Retina (tissue), 1 donor: ENCODE results near the gene THRAP3.

Source experiments
- DNase-seq: peaks from one replicate; pipeline ENCODE4 v3.0.0-alpha.2; 2016

Gene THRAP3

GRCh38 chr1:36253161-36253862 is 29.1 kb downstream of the THRAP3 start:
- no peak for DNase-seq

- DNase-seq: no peak
Observed at GRCh38 chr1:36256558-36257374, 32.5 kb downstream of the THRAP3 start.

- no peak for DNase-seq
Observed at GRCh38 chr1:36257375-36257767, 33.1 kb downstream of the THRAP3 start.

GRCh38 chr1:36258960-36259344 is 34.7 kb downstream of the THRAP3 start:
- no peak for DNase-seq

GRCh38 chr1:36268981-36269380 is 44.7 kb downstream of the THRAP3 start:
- DNase-seq: no peak

- no peak for DNase-seq
Observed at GRCh38 chr1:36269408-36269838, 45.2 kb downstream of the THRAP3 start.

GRCh38 chr1:36273024-36273423 is 48.8 kb downstream of the THRAP3 start:
- no peak for DNase-seq

- DNase-seq: no peak
Observed at GRCh38 chr1:36274201-36274600, 50.0 kb downstream of the THRAP3 start.

- DNase-seq: no peak
Observed at GRCh38 chr1:36276688-36277087, 52.4 kb downstream of the THRAP3 start.

GRCh38 chr1:36279110-36279788 is 55.0 kb downstream of the THRAP3 start:
- no peak for DNase-seq

- DNase-seq: no peak
Observed at GRCh38 chr1:36279789-36280296, 55.6 kb downstream of the THRAP3 start.

GRCh38 chr1:36284061-36284460 is 59.8 kb downstream of the THRAP3 start:
- no peak for DNase-seq

- no peak for DNase-seq
Observed at GRCh38 chr1:36284517-36284916, 60.3 kb downstream of the THRAP3 start.

GRCh38 chr1:36285443-36286101 is 61.3 kb downstream of the THRAP3 start:
- peak; percentile 54 for DNase-seq

GRCh38 chr1:36286802-36287201 is 62.6 kb downstream of the THRAP3 start:
- no peak for DNase-seq

GRCh38 chr1:36287595-36287994 is 63.4 kb downstream of the THRAP3 start:
- no peak for DNase-seq

- DNase-seq: no peak
Observed at GRCh38 chr1:36295390-36295789, 71.1 kb downstream of the THRAP3 start.

- DNase-seq: no peak
Observed at GRCh38 chr1:36297062-36297461, 72.8 kb downstream of the THRAP3 start.

- DNase-seq: no peak
Observed at GRCh38 chr1:36298640-36299039, 74.4 kb downstream of the THRAP3 start.

GRCh38 chr1:36300526-36300925 is 76.3 kb downstream of the THRAP3 start:
- DNase-seq: no peak

GRCh38 chr1:36301220-36301619 is 77.0 kb downstream of the THRAP3 start:
- DNase-seq: no peak

GRCh38 chr1:36303244-36303643 is 79.0 kb downstream of the THRAP3 start:
- no peak for DNase-seq
